SK-N-SH (cell line): ENCODE results near the gene CENPX.

ENCODE experiments used
- CTCF ChIP-seq: fragments of 200-600 bp; sonication (generic); IDR thresholded peaks from 2 replicates; pipeline ENCODE4 v1.6.1; 2017; ENCODE audit warnings: antibody characterized with exemption, mild to moderate bottlenecking, moderate library complexity
- EZH2phosphoT487 ChIP-seq: fragments of 200-600 bp; sonication (generic); IDR thresholded peaks from 2 replicates; pipeline ENCODE4 v1.6.1; 2017; ENCODE audit warnings: low read depth, mixed run types, mild to moderate bottlenecking, antibody characterized with exemption, moderate library complexity, borderline replicate concordance
- GABPA ChIP-seq: IDR thresholded peaks from 2 replicates; pipeline ENCODE4 v1.4.0; 2012; ENCODE audit warnings: low read depth, mild to moderate bottlenecking
- GATA2 ChIP-seq: sonication (generic); formaldehyde crosslinking; IDR thresholded peaks from 2 replicates; pipeline ENCODE4 v1.5.0; 2020; ENCODE audit warnings: mild to moderate bottlenecking, missing genetic modification reagents
- IRF3 ChIP-seq: fragments of 150-350 bp; IDR thresholded peaks from 2 replicates; pipeline ENCODE4 v1.6.1; 2016; ENCODE audit warnings: mild to moderate bottlenecking, low read depth, low read length
- MXI1 ChIP-seq: IDR thresholded peaks from 2 replicates; pipeline ENCODE4 v1.6.1; 2012; ENCODE audit warnings: mild to moderate bottlenecking, low read depth, low read length, improper control_type of control experiment
- PBX3 ChIP-seq: IDR thresholded peaks from 2 replicates; pipeline ENCODE4; 2012
- POLR2AphosphoS5 ChIP-seq: IDR thresholded peaks from 2 replicates; pipeline ENCODE4 v1.6.1; 2012; ENCODE audit warnings: low read depth, low read length
- RAD21 ChIP-seq: IDR thresholded peaks from 2 replicates; pipeline ENCODE4 v1.6.1; 2012; ENCODE audit warnings: mild to moderate bottlenecking, low read length
- SMC3 ChIP-seq: IDR thresholded peaks from 2 replicates; pipeline ENCODE4 v1.6.1; 2012; ENCODE audit warnings: low read depth, low read length, improper control_type of control experiment
- USF2 ChIP-seq: fragments of 150-350 bp; IDR thresholded peaks from 2 replicates; pipeline ENCODE4 v1.6.1; 2017; ENCODE audit warnings: antibody characterized with exemption, low read length, low read depth, borderline replicate concordance
- YY1 ChIP-seq: IDR thresholded peaks from 2 replicates; pipeline ENCODE4 v1.4.0; 2012; ENCODE audit warnings: low read depth, mild to moderate bottlenecking

DNA sequence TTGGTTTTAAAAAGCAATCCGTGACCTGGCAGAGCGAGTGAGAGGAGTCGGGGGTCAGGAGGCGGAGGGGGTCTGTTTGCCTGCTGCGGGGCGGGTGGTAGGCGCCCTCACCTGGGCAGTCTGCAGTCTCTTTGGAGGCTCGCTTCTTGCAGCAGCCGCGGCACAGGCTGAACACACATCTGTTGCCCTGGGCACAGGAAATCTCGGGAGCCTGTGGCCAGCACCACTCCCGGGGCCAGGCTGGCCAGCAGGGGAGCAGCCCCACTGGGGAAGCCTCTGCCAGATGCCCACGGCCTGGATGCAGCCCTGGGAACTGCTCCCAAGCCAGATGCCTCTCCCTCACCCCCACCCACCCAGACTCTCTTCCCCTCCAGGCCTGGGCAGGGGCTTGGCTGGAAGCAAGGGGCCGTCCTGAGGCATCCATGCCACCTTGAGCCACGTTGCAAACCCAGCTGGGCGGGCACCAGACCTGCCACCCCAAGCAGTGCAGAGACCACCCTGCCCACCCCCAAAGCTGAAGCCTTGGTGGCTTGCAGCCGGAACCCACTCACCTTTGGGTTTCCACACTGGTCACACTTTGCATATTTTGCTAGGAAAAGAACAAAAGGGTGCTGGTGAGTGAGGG, 35.7 kb upstream of the CENPX start:
- TF ChIP-seq CTCF, result no peak
- TF ChIP-seq MXI1, result no peak
- no peak for TF ChIP-seq POLR2AphosphoS5
- no peak for TF ChIP-seq YY1
- no peak for TF ChIP-seq IRF3
- TF ChIP-seq GATA2, result no peak
- no peak for TF ChIP-seq USF2
- no peak for TF ChIP-seq GABPA
- no peak for TF ChIP-seq SMC3
- TF ChIP-seq RAD21, result no peak
- no peak for TF ChIP-seq PBX3
- TF ChIP-seq EZH2phosphoT487, result no peak
